ENCODE results near the gene MYCN.
"Not testable (repeated sequence)": the region's sequence is repeated elsewhere in the genome, so short reads cannot be mapped to it uniquely, and the experiment has no call there.

MYCN gene

GRCh38 chr2:15963109-15963976, 23.0 kb downstream of the MYCN start:
- FAIRE-seq = not testable (repeated sequence)

- no peak for FAIRE-seq
These were observed 23.8 kb downstream of the MYCN start for GRCh38 chr2:15963977-15964670.

- FAIRE-seq = no peak
These were observed 24.7 kb downstream of the MYCN start for GRCh38 chr2:15964936-15965563.

- no peak for FAIRE-seq
These were observed 25.2 kb downstream of the MYCN start for GRCh38 chr2:15965564-15966019.

GRCh38 chr2:15967415-15968279, 27.3 kb downstream of the MYCN start:
- FAIRE-seq = no peak

GRCh38 chr2:15968280-15969178, 28.2 kb downstream of the MYCN start:
- FAIRE-seq = no peak

GRCh38 chr2:15969214-15969613, 28.9 kb downstream of the MYCN start:
- no peak for FAIRE-seq

- no peak for FAIRE-seq
These were observed 30.4 kb downstream of the MYCN start for GRCh38 chr2:15970701-15971100.

GRCh38 chr2:15971351-15971750, 31.0 kb downstream of the MYCN start:
- no peak for FAIRE-seq

- FAIRE-seq = no peak
These were observed 31.6 kb downstream of the MYCN start for GRCh38 chr2:15971831-15972522.

- FAIRE-seq = no peak
These were observed 33.4 kb downstream of the MYCN start for GRCh38 chr2:15973481-15974401.

- FAIRE-seq = no peak
These were observed 34.4 kb downstream of the MYCN start for GRCh38 chr2:15974565-15975260.

- FAIRE-seq = no peak
These were observed 34.9 kb downstream of the MYCN start for GRCh38 chr2:15975261-15975600.

GRCh38 chr2:15975676-15976075, 35.3 kb downstream of the MYCN start:
- no peak for FAIRE-seq

GRCh38 chr2:15976354-15976753, 36.0 kb downstream of the MYCN start:
- FAIRE-seq = no peak

GRCh38 chr2:15979051-15979758, 38.9 kb downstream of the MYCN start:
- no peak for FAIRE-seq

GRCh38 chr2:15979759-15980604, 39.6 kb downstream of the MYCN start:
- no peak for FAIRE-seq
